HG03139 (cell line): Measurements from ENCODE around the gene PHACTR3.

Experiments
- ATAC-seq: cut with Tn5 transposase; IDR thresholded peaks from one replicate; pipeline ENCODE4 v1.9.1; 2021; ENCODE audit not compliant: unreplicated experiment

PHACTR3 gene

GRCh38 chr20:59588236-59588855 is 16.0 kb upstream of the PHACTR3 start:
- ATAC-seq = no peak

GRCh38 chr20:59589086-59589684 is 15.2 kb upstream of the PHACTR3 start:
- no peak for ATAC-seq

- no peak for ATAC-seq
These were observed 13.3 kb upstream of the PHACTR3 start for GRCh38 chr20:59591061-59591460.

- no peak for ATAC-seq
These were observed 7.7 kb upstream of the PHACTR3 start for GRCh38 chr20:59596690-59597089.

GRCh38 chr20:59597240-59597639 is 7.1 kb upstream of the PHACTR3 start:
- ATAC-seq = no peak

GRCh38 chr20:59598625-59599310 is 5.6 kb upstream of the PHACTR3 start:
- no peak for ATAC-seq

GRCh38 chr20:59599941-59600340 is 4.4 kb upstream of the PHACTR3 start:
- no peak for ATAC-seq

GRCh38 chr20:59600472-59600871 is 3.9 kb upstream of the PHACTR3 start:
- ATAC-seq = no peak

GRCh38 chr20:59602546-59603080 is 1.7 kb upstream of the PHACTR3 start:
- no peak for ATAC-seq

GRCh38 chr20:59603176-59603575 is 1.2 kb upstream of the PHACTR3 start:
- ATAC-seq = no peak

- no peak for ATAC-seq
These were observed 631 bp downstream of the PHACTR3 start for GRCh38 chr20:59604741-59605600.

- no peak for ATAC-seq
These were observed 1.4 kb downstream of the PHACTR3 start for GRCh38 chr20:59605601-59606364.

GRCh38 chr20:59606566-59606965 is 2.2 kb downstream of the PHACTR3 start:
- ATAC-seq = no peak

GRCh38 chr20:59608396-59608795 is 4.1 kb downstream of the PHACTR3 start:
- ATAC-seq = no peak

- ATAC-seq = no peak
These were observed 4.5 kb downstream of the PHACTR3 start for GRCh38 chr20:59608871-59609270.

GRCh38 chr20:59611286-59611685 is 6.9 kb downstream of the PHACTR3 start:
- ATAC-seq = no peak

GRCh38 chr20:59613861-59614260 is 9.5 kb downstream of the PHACTR3 start:
- no peak for ATAC-seq

GRCh38 chr20:59614714-59615113 is 10.4 kb downstream of the PHACTR3 start:
- ATAC-seq = no peak

GRCh38 chr20:59616306-59616705 is 12.0 kb downstream of the PHACTR3 start:
- ATAC-seq = no peak

GRCh38 chr20:59617221-59617620 is 12.9 kb downstream of the PHACTR3 start:
- no peak for ATAC-seq
